Activated CD4-positive, alpha-beta T cell treated with anti-CD3 and anti-CD28 coated beads, Interleukin-2, amount 50 U/mL, for 1 hour (primary cell): ENCODE measurements around the gene SELENOI.
A peak's percentile ranks its signal among the peaks of the same experiment; 100 is the strongest.
"Not testable (repeated sequence)": the region's sequence is repeated elsewhere in the genome, so short reads cannot be mapped to it uniquely, and the experiment has no call there.

Source experiments
- DNase-seq: peaks from one replicate; pipeline ENCODE4 v3.0.0-alpha.2; 2020

The SELENOI gene

DNA sequence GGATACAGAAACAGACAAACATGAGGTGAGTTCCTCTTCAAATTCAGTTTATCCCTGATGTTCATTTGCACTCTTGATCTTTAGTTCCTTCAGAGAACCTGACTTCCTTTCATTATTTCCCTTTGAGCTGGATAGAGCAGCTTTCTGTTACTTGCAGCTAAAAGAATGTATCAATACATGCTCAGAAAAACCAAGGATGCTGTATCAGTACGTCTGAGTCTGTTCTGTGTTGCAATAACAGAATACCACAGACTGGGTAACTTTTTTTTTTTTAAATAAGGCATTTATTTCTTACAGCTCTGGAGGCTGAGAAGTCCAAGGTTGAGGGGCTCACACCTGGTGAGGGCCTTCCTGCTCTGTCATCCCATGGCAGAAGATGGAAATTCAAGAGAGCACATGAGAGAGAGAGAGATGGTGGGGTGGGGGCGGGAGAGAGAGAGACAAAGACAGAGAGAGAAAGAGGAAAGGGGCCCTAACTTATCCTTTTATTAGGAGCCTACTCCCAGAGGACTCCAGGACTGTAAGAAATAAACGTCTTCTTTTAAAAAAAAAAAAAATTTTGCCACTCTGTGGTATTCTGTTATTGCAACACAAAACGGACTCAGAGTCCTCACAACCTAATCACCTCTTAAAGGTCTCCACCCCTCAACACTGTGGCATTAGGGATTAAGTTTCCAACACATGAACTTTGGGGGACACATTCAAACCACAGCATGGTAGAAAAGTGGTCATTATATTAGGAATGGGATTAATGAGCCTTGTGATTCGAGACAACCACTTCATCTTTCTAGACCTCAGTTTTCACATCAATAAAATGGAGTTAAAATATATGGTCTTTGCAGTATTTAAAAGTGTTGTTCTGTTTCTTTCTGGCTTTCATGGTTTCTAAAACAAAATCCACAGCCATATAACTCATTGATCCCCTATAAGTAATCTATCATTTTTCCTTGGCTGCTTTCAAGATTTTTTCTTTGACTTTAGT is 18.4 kb upstream of the SELENOI start:
- no peak for DNase-seq

DNA sequence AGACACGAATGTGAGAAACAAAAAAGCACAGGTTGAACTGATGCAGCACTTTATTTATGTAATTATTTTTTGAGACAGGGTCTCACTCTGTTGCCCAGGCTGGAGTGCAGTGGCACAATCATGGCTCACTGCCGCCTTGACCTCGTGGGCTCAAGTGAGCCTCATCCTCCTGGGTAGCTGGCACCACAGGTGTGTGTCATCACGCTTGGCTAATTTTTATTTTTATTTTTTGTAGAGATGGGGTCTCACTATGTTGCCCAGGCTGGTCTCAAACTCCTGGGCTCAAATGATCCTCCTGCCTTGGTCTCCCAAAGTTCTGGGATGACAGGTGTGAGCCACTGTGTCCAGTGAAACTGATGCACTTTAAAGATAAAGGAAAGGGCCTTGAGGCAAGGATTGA is 16.9 kb upstream of the SELENOI start:
- DNase-seq = not testable (repeated sequence)

DNA sequence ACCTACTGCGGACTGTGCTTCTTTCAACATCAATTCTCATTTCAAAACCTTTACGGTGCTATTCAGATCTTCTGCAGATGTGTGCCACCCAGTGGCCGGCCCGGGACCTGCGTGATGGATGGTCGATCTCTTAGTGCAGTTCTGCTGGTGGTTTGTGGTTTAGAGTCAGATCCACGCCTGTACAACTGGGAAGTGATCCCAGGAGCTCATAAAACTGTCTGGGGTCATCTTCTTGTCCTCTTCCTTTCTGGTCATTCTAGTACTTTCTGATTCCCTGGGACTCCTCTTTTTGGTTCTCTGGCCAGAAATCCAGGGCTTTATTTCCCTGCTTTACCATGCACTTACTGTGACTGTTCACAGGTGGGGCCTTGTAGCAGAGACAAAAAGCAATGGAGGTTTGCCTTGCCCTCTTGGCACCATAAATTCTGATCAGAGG is 15.8 kb upstream of the SELENOI start:
- peak; percentile 82 for DNase-seq

DNA sequence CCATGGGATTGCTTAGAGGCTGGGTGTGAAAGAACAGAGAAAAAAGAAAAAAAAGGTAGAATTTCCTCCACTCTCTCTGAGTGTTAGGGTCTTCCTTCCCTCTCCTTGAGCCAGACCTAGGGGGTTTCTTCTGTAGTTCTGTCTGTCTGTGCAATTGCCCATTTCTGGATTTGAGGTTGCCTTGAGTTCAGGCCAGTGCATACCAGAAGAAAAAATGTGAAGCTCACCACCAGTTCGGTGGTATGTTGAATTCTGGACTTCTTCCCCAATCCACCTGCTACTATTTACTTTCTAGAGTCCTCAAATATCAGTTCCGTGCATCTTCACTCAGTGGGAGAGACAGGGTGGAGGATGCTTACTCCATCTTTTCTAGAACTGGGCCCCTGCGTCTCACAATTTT is 15.3 kb upstream of the SELENOI start:
- no peak for DNase-seq

DNA sequence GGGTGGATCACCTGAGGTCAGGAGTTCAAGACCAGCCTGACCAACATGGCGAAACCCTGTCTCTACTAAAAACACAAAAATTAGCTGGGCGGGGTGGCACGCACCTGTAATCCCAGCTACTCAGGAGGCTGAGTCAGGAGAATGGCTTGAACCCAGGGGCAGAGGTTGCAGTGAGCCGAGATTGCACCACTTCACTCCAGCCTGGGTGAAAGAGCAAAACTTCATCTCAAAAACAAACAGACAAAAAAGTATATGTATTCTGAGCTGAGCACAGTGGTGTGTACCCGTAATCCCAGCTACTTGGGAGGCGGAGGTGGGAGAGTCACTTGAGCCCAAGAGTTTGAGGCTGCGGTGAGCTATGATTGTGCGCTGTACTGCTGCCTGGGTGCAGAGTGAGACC is 14.6 kb upstream of the SELENOI start:
- DNase-seq = not testable (repeated sequence)

DNA sequence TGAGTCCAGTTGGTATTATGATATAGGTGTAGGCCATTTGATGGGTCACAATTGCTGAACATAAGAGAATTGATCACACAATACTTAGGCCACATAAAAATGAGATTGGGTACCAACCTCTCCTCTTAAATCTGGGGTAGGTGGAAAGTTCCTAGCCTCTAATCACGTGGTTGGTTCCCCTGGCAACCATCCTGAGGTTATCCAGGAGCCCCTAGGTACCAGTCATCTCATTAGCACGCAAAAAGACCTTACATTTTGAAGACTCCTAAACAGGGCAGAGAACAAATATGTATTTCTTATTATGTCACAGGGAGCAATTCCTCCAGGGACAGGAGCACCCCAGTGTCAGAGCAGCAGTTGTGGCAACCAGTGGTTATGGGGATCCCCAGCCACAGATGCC is 12.7 kb upstream of the SELENOI start:
- DNase-seq = no peak

DNA sequence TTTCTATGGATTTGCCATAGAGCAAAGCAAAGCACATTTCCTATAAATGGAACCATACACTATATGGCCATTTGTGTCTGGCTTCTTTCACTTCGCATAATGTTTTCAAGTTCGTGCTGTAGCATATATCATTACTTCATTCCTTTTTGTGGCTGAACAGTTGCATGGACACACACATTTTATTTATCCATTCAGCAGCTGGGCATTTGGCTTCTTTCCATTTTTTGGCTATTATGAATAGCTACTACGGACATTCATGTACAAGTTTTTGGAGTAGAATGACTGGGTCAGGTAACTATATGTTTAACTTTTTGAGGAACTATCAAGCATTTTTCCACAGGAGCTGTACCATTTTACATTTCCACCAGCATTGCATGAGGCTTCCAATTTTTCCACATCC is 10.7 kb upstream of the SELENOI start:
- DNase-seq = no peak

DNA sequence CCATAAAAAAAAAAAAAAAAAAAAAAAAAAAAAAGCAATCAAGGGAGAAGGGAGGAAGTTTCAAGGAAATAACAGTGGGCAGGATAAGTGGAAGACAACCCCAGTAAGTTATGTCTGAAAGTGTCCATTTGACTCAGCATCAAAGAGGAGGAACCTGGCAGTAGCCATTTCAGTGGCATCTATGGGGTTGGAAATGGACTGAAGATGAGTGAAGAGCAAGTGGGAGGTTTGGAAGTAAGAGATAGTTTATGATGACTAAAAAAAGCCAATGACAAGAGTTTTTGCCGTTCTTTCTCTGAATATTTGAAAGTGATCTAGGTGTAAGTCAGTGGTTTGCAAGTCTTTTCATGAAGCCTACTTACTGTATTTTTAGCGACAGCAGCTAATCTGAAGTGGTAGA is 9.2 kb upstream of the SELENOI start:
- DNase-seq = no peak

DNA sequence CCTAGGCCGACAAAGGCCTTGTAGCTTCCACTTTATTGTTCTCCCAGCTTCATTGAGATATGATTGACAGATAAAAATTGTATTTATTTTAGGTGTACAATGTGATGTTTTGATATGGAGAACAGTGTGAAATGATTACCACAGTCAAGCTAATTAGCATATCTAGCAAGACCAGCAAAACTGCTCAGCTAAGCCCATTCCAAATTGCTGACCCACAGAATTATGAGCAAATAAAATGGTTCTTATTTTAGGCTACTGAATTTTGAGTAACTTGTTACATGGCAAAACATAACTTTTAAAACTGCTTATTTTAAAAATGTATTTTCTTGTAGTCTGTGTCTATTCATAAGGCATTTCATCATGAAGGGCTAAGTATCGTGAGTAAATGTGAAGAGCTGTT is 8.6 kb upstream of the SELENOI start:
- no peak for DNase-seq

DNA sequence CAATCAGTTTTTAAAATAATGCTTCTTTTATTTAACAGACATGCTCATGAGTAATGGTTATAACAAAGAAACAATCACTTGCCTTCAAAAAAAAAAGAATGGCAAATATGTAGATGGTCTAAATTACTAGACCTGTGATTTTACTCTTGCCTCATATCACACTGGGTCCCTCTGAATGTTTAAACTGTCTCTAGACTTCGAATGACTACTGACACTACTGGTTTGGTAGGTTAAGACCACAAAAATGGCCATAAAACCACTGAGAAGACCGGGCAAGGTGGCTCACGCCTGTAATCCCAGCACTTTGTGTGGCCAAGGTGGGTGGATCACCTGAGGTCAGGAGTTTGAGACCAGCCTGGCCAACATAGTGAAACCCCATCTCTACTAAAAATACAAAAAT is 5.1 kb upstream of the SELENOI start:
- DNase-seq = no peak

DNA sequence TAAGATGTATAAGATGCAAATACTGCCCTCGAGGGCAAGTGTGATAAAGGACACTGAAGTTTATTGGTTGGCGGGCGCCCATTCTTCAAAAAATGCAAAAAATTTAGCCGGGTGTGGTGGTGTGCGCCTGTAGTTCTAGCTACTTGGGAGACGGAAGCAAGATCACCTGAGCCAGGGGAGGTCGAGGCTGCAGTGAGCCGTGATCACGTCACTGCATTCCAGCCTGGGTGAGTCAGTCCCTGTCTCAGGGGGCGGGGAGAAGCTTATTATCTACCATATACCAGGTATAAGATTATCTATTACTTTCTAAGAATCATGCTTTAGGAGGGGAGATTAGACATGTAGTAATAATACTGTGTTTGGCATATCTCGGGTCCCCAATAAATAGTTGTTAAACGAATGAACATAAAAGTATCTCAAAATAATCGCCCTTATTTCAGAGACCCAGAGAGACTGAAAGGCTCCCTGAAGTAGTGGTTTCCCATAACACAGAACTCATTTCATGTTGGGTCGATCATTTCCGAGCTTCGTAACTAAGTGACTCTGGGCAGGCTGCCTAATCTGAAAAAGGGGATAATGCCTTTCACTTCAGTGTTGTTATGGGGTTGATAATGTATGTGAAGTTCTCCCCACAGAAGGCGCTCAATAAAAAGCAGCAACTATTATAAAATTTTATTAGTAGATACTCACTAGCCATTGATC is 1.2 kb upstream of the SELENOI start:
- DNase-seq = no peak

DNA sequence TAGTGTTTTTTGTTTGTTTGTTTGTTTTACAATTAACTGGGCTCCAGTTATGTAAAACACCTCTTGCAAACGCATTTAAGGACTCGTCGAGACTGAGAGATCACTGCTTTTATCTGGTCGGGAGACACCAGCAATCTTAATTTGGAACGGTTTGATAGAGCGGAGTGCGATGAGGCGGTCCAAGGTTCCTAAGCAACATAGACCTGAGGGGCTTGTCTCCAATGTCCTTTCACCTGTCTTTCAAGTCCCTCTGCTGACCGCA is 729 bp upstream of the SELENOI start:
- DNase-seq = no peak

DNA sequence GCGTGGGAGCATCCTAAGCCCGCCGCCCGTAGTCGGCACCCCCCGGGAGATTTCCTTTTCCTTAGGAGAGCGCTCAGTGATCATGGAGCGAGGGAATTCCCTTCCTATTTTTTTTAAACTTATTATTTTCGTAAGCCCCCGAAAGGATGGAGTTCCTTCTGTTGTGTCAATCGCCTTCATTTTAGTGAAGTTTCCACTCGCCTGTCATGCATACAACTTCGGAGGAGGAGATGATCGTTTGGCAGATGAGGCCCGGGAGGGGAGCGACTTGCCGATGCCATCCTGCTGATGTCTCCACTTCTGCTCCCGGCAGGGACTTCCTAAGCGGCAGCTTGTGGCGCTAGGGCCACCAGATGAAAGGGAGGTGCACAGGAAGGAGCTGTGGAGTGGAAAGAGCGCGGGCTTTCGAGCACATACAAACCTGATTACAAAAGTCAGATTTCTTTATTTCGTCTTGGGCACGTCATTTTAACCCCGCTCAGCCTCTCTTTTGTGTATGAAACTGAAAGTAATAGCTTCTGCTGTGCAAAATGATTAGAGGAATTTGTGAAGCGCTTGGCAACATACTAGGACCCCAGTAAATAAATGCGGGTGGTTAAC is 611 bp downstream of the SELENOI start, which contains the start of gene ADGRF3:
Gene ADGRF3, minus strand, starts transcription at position 336 of the 600 bp plus-strand sequence. CDS start 555 bp downstream, outside the sequence.
- DNase-seq = peak; percentile 58

DNA sequence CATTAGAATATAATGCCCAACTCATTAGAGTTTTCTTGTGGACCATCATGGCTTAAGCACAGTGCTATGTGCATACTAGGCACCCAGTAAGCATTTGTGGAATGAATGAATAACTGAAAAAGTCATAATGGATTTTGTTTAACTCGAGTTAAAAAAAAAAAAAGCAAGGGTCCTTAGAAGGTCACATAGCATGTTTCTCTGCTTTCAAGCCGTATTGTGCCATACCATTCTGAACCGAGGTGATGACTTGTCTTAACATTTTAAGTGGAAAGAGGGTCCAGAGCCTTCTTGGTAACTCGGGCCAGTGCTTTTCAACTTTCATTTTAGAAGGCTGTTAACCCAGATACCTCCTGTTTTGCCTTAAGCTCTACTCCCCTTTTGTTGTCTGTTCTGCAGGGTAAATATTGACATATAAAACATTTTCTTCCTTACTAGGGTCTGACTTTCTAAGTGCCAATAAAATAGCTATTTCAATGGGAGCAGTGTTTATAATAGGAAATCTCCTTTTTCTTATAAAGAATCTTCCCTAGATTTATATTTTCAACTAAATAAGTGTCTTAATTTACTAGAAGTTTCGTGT is 1.4 kb downstream of the SELENOI start:
- DNase-seq = no peak

DNA sequence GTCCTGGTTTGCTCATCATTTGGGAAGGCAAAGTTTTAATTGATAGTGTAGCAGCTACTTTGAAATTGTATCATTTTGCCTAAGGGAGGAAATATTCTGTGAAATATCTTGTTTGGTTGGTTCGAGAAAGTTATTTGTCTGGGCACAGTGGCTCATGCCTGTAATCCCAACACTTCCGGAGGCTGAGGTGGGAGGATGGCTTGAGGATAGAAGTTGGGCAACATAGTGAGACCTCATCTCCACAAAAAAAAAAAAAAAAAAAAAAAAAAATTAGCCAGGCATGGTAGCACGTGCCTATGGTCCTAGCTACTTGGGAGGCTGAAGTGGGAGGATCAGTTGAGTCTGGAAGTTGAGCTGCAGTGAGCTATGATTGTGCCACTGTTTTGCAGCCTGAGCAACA is 3.7 kb downstream of the SELENOI start:
- no peak for DNase-seq

DNA sequence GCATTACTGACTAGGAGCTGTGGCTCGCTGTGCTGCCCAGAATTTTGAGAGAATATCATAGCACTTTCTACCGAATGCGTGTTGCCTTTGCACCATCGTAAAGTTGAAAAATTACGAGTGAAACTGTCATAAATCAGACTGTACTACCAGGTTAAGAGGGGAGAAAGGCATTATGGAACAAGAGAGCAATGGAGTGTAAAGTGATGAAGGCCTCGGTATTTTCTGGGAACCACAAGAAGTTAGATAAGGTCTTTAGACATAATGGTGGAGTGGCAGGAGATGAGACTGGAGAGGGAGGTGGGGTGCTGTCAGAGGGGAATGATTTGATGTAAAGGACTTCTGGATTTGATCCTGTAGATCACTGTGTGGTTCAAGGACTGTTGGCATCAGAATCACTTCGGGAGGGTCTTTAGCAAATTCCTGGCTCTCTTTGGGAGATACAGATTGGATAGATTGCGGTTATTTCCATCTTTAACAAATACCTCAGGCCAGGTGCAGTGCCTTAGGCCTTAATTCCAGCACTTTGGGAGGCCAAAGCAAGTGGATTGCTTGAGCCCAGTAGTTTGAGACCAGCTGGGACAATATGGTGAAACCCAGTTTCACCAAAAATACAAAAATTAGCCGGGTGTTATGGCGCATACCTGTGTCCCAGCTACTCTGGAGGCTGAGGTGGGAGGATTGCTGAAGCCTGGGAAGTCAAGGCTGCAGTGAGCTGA is 5.6 kb downstream of the SELENOI start:
- no peak for DNase-seq

DNA sequence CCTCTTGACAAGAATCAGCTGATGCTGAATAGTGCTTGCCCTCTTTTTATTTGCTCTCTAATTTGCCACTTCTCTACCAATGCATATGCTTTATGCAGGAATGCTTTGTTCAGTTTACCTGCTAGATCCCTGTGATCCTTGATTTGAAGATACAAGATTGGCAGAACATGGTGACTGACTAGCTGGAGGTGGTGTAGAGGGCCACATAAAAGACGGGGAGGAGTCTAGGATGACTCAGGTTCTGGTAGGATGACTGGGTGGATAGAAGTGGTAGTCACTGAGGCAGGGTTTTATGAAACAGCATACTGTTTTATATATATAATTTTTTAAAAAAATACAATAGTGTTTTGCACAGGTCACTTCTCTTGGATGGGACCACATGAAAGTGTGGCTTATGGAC is 6.9 kb downstream of the SELENOI start:
- DNase-seq = no peak

DNA sequence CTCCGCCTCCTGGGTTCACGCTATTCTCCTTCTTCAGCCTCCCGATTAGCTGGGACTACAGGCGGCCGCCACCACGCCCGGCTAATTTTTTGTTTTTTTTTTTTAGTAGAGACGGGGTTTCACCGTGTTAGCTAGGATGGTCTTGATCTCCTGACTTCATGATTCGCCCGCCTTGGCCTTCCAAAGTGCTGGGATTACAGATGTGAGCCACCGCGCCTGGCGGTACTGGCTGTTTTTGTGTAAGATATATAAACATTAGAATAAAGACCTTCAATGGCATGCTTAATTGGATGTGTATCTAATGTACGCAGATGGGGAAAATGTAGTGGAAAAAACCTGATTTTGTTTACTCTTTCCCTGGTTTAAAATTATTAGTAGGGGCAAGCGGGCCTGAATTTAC is 8.5 kb downstream of the SELENOI start:
- DNase-seq = not testable (repeated sequence)

DNA sequence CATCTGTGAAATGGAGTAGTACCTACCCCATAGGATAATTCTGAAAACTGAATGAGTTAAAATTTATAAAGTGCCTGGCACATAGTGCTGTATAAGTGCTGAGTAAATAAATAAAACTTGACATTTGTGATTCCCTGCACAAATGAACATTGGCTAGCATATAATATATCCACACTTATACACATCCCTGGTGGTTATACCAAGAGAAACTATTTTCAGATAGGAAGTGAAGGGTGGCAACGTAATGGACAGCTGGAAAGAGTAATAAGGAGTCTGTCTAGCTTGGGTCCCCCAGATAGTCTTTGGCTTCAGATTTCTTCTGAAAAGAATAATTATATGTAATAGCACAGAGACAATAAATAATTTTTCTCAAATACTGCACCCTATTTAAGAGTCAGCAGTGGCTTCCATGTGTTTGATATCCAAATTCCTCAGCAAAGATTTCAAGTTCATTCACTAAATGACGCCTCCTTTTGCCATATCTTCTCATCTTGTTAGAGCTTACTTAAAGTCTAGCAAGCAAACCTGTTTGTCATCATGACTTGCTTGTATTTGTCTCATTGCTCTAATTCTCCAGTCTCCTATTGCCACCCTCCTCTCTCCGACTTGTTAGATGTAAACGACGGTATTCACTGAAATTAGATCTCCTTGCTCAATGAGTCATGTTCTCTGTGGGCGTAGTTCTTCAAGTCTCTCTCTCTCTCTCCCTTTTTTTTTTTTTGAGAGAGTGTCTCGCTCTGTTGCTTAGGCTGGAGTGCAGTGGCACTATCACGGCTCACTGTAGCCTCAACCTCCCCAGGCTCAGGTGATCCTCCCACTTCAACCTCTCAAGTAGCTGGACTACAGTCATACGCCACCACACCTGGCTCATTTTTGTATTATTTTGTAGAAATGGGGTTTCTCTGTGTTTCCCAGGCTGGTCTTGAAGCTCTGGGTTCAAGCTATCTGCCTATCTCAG is 9.4 kb downstream of the SELENOI start:
- DNase-seq = no peak

DNA sequence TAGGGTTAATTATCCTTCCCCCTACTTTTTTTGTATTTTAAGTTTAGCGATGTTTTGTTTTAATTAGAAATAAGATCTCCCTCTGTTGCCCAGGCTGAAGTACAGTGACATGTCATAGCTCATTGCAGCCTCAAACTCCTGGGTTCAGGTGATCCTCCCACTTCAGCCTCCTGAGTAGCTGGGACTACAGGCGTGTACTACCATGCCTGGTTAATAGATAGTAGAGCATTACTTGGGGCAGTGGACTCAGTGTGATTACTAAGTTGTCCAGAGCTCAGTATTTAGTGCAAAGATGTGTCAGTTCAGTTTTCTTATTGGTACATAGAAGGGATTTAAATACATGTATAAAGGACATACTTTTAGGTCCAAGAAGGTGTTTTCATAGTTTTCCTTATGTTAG is 10.2 kb downstream of the SELENOI start:
- no peak for DNase-seq

DNA sequence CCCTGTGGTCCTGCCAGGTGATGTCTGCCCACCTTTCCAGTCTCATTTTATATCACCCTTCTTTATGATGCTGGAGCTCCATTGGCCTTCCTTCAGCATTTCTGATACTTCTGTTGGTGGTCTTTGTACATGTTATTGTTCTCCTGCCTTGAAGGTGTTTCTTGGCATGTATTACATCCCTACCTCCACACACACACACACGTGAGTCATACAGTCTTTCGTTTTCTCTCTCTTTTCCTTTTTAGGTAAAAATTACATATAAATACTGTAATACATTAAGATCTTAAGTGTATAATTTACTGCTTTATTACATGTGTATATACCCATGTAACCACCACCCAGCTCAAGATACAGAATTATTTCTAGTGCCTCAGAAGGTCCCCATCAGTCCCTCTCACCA is 10.8 kb downstream of the SELENOI start:
- no peak for DNase-seq
